ACC112 (cell line): Measurements from ENCODE around the gene DENND1B.

Experiments used
- H2AFZ ChIP-seq: fragments of 200-600 bp; sonication (generic); one replicate; pipeline ENCODE4 v1.6.0; 2017; ENCODE audit warnings: antibody characterized with exemption, low read length; ENCODE audit not compliant: unreplicated experiment
- H3K27ac ChIP-seq: fragments of 200-600 bp; sonication (generic); 2 replicates; pipeline ENCODE4 v1.5.1; 2014; ENCODE audit warnings: low read depth, mild to moderate bottlenecking, antibody characterized with exemption, low read length, moderate library complexity
- H3K27me3 ChIP-seq: fragments of 200-600 bp; sonication (generic); 2 replicates; pipeline ENCODE4 v1.6.1; 2014; ENCODE audit warnings: mild to moderate bottlenecking, antibody characterized with exemption, low read length, moderate library complexity, mixed read lengths; ENCODE audit not compliant: insufficient read depth
- H3K36me3 ChIP-seq: fragments of 200-600 bp; sonication (generic); 2 replicates; pipeline ENCODE4 v1.6.1; 2016; ENCODE audit warnings: mild to moderate bottlenecking, antibody characterized with exemption, low read length, moderate library complexity, mixed read lengths; ENCODE audit not compliant: insufficient read depth
- H3K4me1 ChIP-seq: fragments of 200-600 bp; sonication (generic); one replicate; pipeline ENCODE4 v1.6.1; 2016; ENCODE audit warnings: low read length, mixed read lengths; ENCODE audit not compliant: insufficient read depth, unreplicated experiment, control insufficient read depth
- H3K4me3 ChIP-seq: fragments of 200-600 bp; sonication (generic); 2 replicates; pipeline ENCODE4 v1.5.1; 2014; ENCODE audit warnings: mild to moderate bottlenecking, low read depth, low read length
- H3K79me2 ChIP-seq: fragments of 200-600 bp; sonication (generic); one replicate; pipeline ENCODE4 v1.6.0; 2016; ENCODE audit warnings: low read length; ENCODE audit not compliant: control insufficient read depth, unreplicated experiment, insufficient read depth

Gene DENND1B

GRCh38 chr1:197743578-197743977 is 31.7 kb downstream of the DENND1B start:
- Histone ChIP-seq H3K4me3 (no peak overlapping the region), H3K36me3 (no peaks in the 10 kb centered on the region), H3K27ac (no peak overlapping the region), H3K4me1 (no peaks in the 10 kb centered on the region), H2AFZ (no peak overlapping the region), H3K79me2 (no peaks in the 10 kb centered on the region), H3K27me3 (no peaks in the 10 kb centered on the region)

GRCh38 chr1:197740992-197741391 is 34.3 kb downstream of the DENND1B start:
- no peaks in the 10 kb centered on the region for H3K4me1 ChIP-seq
- H3K27me3 ChIP-seq = no peaks in the 10 kb centered on the region
- no peak overlapping the region for H3K27ac ChIP-seq
- no peaks in the 10 kb centered on the region for H3K36me3 ChIP-seq
- no peak overlapping the region for H2AFZ ChIP-seq
- no peak overlapping the region for H3K4me3 ChIP-seq
- H3K79me2 ChIP-seq = no peaks in the 10 kb centered on the region

DNA sequence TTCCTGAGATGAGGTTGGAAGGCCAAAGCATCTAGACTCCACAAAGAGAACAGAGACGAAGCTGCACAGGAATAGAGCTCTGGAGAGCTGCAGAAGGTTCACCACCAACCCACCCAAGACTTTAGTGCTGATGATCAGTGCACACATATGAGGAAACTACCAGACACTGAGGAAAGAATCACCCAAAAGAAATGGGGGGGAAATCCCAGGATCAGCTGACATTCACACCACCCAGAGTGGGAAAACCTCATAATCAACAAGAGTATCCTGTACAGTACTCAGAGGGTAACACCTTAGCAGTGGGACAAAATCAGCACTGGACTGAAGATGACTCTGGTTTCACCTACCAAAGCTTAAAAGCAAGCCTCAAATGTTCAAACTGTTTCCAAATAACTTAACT is 36.4 kb downstream of the DENND1B start:
- Histone ChIP-seq H3K36me3 (no peaks in the 10 kb centered on the region), H3K79me2 (no peaks in the 10 kb centered on the region), H3K27me3 (no peaks in the 10 kb centered on the region), H2AFZ (no peak overlapping the region), H3K4me3 (no peak overlapping the region), H3K27ac (no peak overlapping the region), H3K4me1 (no peaks in the 10 kb centered on the region)

- Histone ChIP-seq H3K36me3 (no peaks in the 10 kb centered on the region), H3K79me2 (no peaks in the 10 kb centered on the region), H3K27ac (no peak overlapping the region), H3K4me3 (no peak overlapping the region), H2AFZ (no peak overlapping the region), H3K4me1 (no peaks in the 10 kb centered on the region), H3K27me3 (no peaks in the 10 kb centered on the region)
Measured at GRCh38 chr1:197737916-197738315, 37.4 kb downstream of the DENND1B start.

DNA sequence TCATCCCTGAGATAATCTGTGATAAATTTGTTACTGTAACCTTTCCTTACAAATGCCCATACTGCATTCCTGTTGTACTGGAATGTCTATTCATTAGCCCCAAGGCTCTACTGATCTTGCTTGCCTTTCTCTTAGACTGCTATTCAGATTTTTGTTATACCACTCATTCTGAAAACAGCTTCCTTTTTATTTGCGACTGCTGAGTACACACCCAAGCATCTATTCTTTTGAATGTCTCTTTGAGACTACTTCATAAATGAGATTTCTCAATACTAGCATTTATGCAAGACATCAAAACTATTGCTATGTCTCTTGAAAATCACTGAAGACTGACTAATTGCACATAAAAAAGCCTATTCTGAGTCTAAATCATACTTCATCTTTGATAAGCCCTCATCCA is 38.6 kb downstream of the DENND1B start:
- Histone ChIP-seq H3K27ac (no peak overlapping the region), H3K36me3 (no peaks in the 10 kb centered on the region)

DNA sequence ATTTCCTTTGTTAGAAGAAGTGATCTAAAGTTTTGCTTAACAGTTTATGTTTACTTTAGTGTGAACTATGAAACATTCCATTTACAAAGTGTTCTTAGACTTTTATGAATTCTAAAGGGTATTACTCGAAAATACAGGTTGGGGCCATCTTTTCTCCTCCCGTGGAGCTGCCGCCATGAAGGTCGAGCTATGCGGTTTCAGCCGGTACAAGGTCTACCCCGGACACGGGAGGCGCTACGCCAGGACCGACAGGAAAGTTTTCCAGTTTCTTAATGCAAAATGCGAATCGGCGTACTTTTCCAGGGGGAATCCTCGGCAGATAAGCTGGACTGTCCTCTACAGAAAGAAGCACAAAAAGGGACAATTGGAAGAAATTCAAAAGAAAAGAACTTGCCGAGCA is 39.8 kb downstream of the DENND1B start:
- no peak overlapping the region for H3K27ac ChIP-seq
- H2AFZ ChIP-seq = no peak overlapping the region
- H3K4me3 ChIP-seq = no peak overlapping the region
- H3K4me1 ChIP-seq = no peaks in the 10 kb centered on the region
- H3K27me3 ChIP-seq = no peaks in the 10 kb centered on the region
- no peaks in the 10 kb centered on the region for H3K36me3 ChIP-seq
- H3K79me2 ChIP-seq = peaks cover 3% of the 10 kb centered on the region

More for the DNA sequence above, 38.6 kb downstream of the DENND1B start:
- Histone ChIP-seq H3K4me1 (no peaks in the 10 kb centered on the region), H2AFZ (no peak overlapping the region), H3K4me3 (no peak overlapping the region), H3K27me3 (no peaks in the 10 kb centered on the region), H3K79me2 (peaks cover 3% of the 10 kb centered on the region)

DNA sequence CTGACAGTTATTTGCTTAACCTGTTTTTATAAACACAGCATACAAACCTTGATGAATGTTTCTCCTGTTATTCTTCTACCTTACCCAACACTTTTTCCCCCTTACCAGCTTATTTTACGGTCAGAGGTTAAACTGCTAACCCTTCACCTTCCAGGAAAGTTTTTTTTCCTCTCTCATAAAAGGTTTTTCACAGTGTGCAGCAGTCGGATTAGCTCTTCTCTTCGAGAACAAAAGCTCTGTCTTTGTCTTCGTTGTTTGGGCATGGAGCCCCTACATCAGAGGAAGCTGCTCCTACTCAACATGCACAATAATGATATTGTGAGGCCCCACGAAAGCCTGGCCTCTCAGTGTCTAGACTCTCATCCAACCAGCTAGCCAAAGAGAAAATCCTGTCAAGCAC is 42.0 kb downstream of the DENND1B start:
- Histone ChIP-seq H2AFZ (no peak overlapping the region), H3K27me3 (no peaks in the 10 kb centered on the region), H3K36me3 (no peaks in the 10 kb centered on the region), H3K79me2 (peaks cover 3% of the 10 kb centered on the region), H3K27ac (no peak overlapping the region), H3K4me3 (no peak overlapping the region), H3K4me1 (no peaks in the 10 kb centered on the region)

- Histone ChIP-seq H3K27me3 (no peaks in the 10 kb centered on the region), H2AFZ (no peak overlapping the region)
Measured at GRCh38 chr1:197732187-197732586, 43.1 kb downstream of the DENND1B start.

DNA sequence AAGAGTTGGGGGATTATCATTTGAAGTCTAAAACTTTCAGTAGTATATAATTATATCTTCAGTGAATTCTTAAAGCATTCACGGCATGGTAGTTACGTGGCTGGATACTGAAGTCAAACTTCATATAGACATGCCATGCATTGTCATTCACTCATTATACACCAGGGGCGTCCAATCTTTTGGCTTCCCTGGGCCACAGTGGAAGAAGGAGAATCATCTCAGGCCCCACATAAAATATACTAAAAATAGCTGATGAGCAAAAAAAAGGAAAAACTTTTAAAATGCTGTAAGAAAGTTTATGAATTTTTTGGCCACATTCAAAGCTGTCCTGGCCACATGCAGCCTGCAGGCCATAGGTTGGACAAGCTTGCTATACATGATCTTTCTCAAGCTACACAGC is 43.8 kb downstream of the DENND1B start:
- no peak overlapping the region for H2AFZ ChIP-seq
- peaks cover 3% of the 10 kb centered on the region for H3K79me2 ChIP-seq

More at GRCh38 chr1:197732187-197732586, 43.1 kb downstream of the DENND1B start:
- H3K4me1 ChIP-seq = no peaks in the 10 kb centered on the region
- no peak overlapping the region for H3K4me3 ChIP-seq
- no peak overlapping the region for H3K27ac ChIP-seq
- no peaks in the 10 kb centered on the region for H3K36me3 ChIP-seq
- peaks cover 3% of the 10 kb centered on the region for H3K79me2 ChIP-seq

DNA sequence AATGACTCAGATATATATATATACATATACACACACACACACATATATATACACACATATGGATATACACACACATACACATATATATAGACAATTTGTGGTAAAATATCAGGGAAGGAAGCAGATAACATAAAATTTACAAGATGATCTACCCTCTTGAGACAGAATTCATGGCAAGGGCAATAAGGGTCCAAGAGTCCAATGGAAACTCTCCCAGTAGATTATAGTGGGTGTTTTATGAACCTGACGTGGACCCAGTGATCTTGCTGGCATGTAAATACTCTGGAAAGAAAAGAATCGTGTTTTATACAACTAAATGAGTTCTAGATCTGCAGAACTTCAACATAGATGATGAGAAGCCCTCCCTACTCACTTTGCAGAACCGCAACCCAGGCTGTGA is 49.3 kb downstream of the DENND1B start:
- no peak overlapping the region for H3K4me3 ChIP-seq
- peaks cover 4% of the 10 kb centered on the region; the same call in 1 of the 2 replicates for H3K36me3 ChIP-seq
- H3K4me1 ChIP-seq = no peaks in the 10 kb centered on the region
- H2AFZ ChIP-seq = no peak overlapping the region
- H3K27ac ChIP-seq = no peak overlapping the region
- no peaks in the 10 kb centered on the region for H3K27me3 ChIP-seq
- no peaks in the 10 kb centered on the region for H3K79me2 ChIP-seq

More for the DNA sequence above, 43.8 kb downstream of the DENND1B start:
- H3K27ac ChIP-seq = no peak overlapping the region
- no peaks in the 10 kb centered on the region for H3K4me1 ChIP-seq
- H3K27me3 ChIP-seq = no peaks in the 10 kb centered on the region
- H3K36me3 ChIP-seq = no peaks in the 10 kb centered on the region; the same call in 1 of the 2 replicates
- H3K4me3 ChIP-seq = no peak overlapping the region

GRCh38 chr1:197725044-197725443 is 50.2 kb downstream of the DENND1B start:
- Histone ChIP-seq H3K4me1 (no peaks in the 10 kb centered on the region), H3K36me3 (peaks cover 4% of the 10 kb centered on the region; the same call in 1 of the 2 replicates), H3K27ac (no peak overlapping the region), H3K79me2 (no peaks in the 10 kb centered on the region), H3K27me3 (no peaks in the 10 kb centered on the region), H3K4me3 (no peak overlapping the region), H2AFZ (no peak overlapping the region)
